Stomach (tissue), 4 donors: ENCODE measurements around the gene PCNP.

Source experiments
- CTCF ChIP-seq, 7 experiments: fragments of 450-650 bp in 4 of 7; fragments of 200-600 bp in 3 of 7; sonication (generic) in 3 of 7; IDR thresholded peaks; one replicate each; pipeline ENCODE4 v1.5.1; 2016 to 2019; ENCODE audit warnings: antibody characterized with exemption in 7 of 7, control low read depth in 2 of 7, mild to moderate bottlenecking in 1 of 7
- EP300 ChIP-seq: sonication (generic); formaldehyde crosslinking; IDR thresholded peaks from one replicate; pipeline ENCODE4 v1.6.1; 2017; ENCODE audit warnings: antibody characterized with exemption
- POLR2A ChIP-seq, 4 donors: fragments of 450-650 bp; IDR thresholded peaks; one replicate each; pipeline ENCODE4 v1.6.1; 2016; ENCODE audit warnings: antibody characterized with exemption in 4 of 4, control low read depth in 2 of 4, mild to moderate bottlenecking in 1 of 4, moderate library complexity in 1 of 4

- TF ChIP-seq CTCF (IDR thresholded peaks at IDR 0.05) (no peak), EP300 (no peak), POLR2A (IDR thresholded peaks at IDR 0.05) (no peak)
Measured at GRCh38 chr3:101643009-101643844, 69.2 kb downstream of the PCNP start.
